T-cell (primary cell): ENCODE results near the gene LGALS7B. TPM values are rescaled to one million over a fixed set of nuclear protein-coding genes. Genes with fewer than 3 reads are reported as not detected.
"Not testable (repeated sequence)": the region's sequence is repeated elsewhere in the genome, so short reads cannot be mapped to it uniquely, and the experiment has no call there.

Experiments
- ATAC-seq, 4 experiments: fragments of 200-7000 bp in 3 of 4; fragments of 150-1000 bp in 1 of 4; cut with Tn5 transposase; replicated peaks in 1 of 4; 1 replicate in 3 of 4; 2 replicates in 1 of 4; pipeline ENCODE4 v1.10.0; 2021; ENCODE audit warnings: moderate library complexity in 3 of 4, mild to moderate bottlenecking in 2 of 4, moderate number of reproducible peaks in 1 of 4
- CTCF ChIA-PET, 2 donors: fragments of 300-600 bp; sonication (Branson Sonifier 250); formaldehyde crosslinking; loops; one replicate each; lab custom pipeline; 2022; ENCODE audit warnings: antibody characterized with exemption in 2 of 2; lab: Charles Lee
- POLR2A ChIA-PET, 2 donors: fragments of 300-600 bp; sonication (Branson Sonifier 250); formaldehyde crosslinking; loops; one replicate each; lab custom pipeline; 2022; ENCODE audit warnings: antibody characterized with exemption in 2 of 2; lab: Charles Lee
- DNase-seq, 35 experiments: peaks; one replicate each; pipeline versions ENCODE4 v3.0.0 to v3.0.0-alpha.2; 2013 to 2023
- H3K27ac ChIP-seq: one replicate; pipeline ENCODE4 v1.5.1; 2013; ENCODE audit warnings: low read length
- H3K27me3 ChIP-seq, 2 experiments: replicated peaks in 1 of 2; 1 replicate in 1 of 2; 2 replicates in 1 of 2; pipeline versions ENCODE4 v1.6.1 to v1.7.0; 2013; ENCODE audit warnings: low read length in 1 of 2, mixed read lengths in 1 of 2; ENCODE audit not compliant: control insufficient read depth in 2 of 2, insufficient read depth in 2 of 2; ENCODE audit errors: extremely low read depth in 1 of 2
- H3K36me3 ChIP-seq, 2 donors: 1 replicate in 1 of 2; 2 replicates in 1 of 2; pipeline versions ENCODE4 v1.6.1 to v1.7.0; 2013; ENCODE audit warnings: low read length in 1 of 2; ENCODE audit not compliant: control insufficient read depth in 2 of 2, insufficient read depth in 1 of 2; ENCODE audit errors: extremely low read depth in 1 of 2
- H3K4me1 ChIP-seq, 2 experiments: 1 replicate in 1 of 2; 2 replicates in 1 of 2; pipeline versions ENCODE4 v1.6.1 to v1.7.0; 2013; ENCODE audit warnings: low read length in 2 of 2, mixed read lengths in 1 of 2; ENCODE audit not compliant: insufficient read depth in 2 of 2, control insufficient read depth in 1 of 2; ENCODE audit errors: extremely low read depth in 1 of 2
- H3K4me3 ChIP-seq, 2 donors: 1 replicate in 1 of 2; 2 replicates in 1 of 2; pipeline versions ENCODE4 v1.5.1 to v1.7.0; 2013; ENCODE audit warnings: mild to moderate bottlenecking in 2 of 2, low read length in 1 of 2, moderate library complexity in 1 of 2; ENCODE audit not compliant: control insufficient read depth in 1 of 2; ENCODE audit errors: extremely low read depth in 1 of 2
- H3K9me3 ChIP-seq: 2 replicates; pipeline ENCODE4 v1.7.0; 2013
- H3K27ac Mint-ChIP-seq, 2 donors: one replicate each; pipeline ENCODE4 v1.8.0; 2020 to 2021; ENCODE audit warnings: mild to moderate bottlenecking in 2 of 2, mixed read lengths in 2 of 2
- H3K27me3 Mint-ChIP-seq, 2 donors: one replicate each; pipeline ENCODE4 v1.8.0; 2021 to 2022; ENCODE audit warnings: mixed read lengths in 2 of 2
- H3K36me3 Mint-ChIP-seq: one replicate; pipeline ENCODE4 v1.8.0; 2021; ENCODE audit warnings: mixed read lengths
- H3K4me1 Mint-ChIP-seq, 3 donors: one replicate each; pipeline ENCODE4 v1.8.0; 2020 to 2022; ENCODE audit warnings: mixed read lengths in 3 of 3, mild to moderate bottlenecking in 1 of 3
- H3K4me3 Mint-ChIP-seq, 3 donors: one replicate each; pipeline ENCODE4 v1.8.0; 2020 to 2022; ENCODE audit warnings: mild to moderate bottlenecking in 3 of 3, mixed read lengths in 3 of 3, moderate library complexity in 3 of 3
- H3K9me3 Mint-ChIP-seq, 3 donors: one replicate each; pipeline ENCODE4 v1.8.0; 2020 to 2022; ENCODE audit warnings: mixed read lengths in 3 of 3
- WGBS: methylation state at CpG from one replicate; pipeline ENCODE4 v1.1.5; 2013; ENCODE audit warnings: missing lambda C conversion rate; ENCODE audit not compliant: insufficient coverage; 5-methylcytosine and 5-hydroxymethylcytosine counted together
- total RNA-seq, 35 experiments: library from RNA in 6 of 35; stranded (reverse) in 6 of 35; fragments of 120-200 nt in 1 of 35; gene quantifications; one replicate each; pipeline versions ENCODE4 v1.2.1 to v1.2.4 and lab custom pipeline; 2013 to 2026

LGALS7B gene
- total RNA-seq, 5 donors from 2014 or later (not counting 1 experiment from before 2014, with no cell fraction given) = not detected

DNA sequence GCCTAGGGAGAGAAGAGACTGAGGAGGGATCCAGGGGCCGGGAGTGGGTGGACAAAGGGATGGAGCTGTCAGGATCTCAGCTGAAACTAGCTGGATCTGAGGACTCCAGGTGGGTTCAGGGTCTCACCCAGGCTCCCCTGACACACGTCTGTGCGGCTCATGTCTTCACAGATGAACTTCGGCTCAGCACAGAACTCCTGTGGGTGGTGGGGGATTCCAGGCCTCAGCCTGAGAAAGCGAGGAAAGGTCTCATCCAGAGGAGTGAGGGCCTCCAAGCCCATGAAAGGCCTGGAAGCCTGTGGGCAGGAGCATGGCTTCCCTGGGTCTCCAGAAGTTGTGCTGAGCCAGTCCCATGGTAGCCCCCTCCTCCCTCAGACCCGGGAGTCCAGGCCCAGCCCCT, 46.1 kb upstream of the LGALS7B start:
- 88% methylated on average over 6 of the region's 6 CpGs for WGBS
- H3K27ac Mint-ChIP-seq = no peak overlapping the region
- H3K4me1 ChIP-seq = peaks cover 0 to 22% of the 10 kb centered on the region in 2 experiments
- H3K27me3 Mint-ChIP-seq = no peaks in the 10 kb centered on the region
- H3K4me1 Mint-ChIP-seq = peaks cover 10 to 16% (median 15%) of the 10 kb centered on the region in 3 donors
- no peak for DNase-seq
- H3K36me3 ChIP-seq = no peaks in the 10 kb centered on the region
- no peak overlapping the region for H3K27ac ChIP-seq
- H3K27me3 ChIP-seq = peaks cover 0 to 7% of the 10 kb centered on the region in 2 experiments
- no peak overlapping the region for H3K4me3 Mint-ChIP-seq
- POLR2A ChIA-PET = interaction anchor here in 1 of 2 donors (0.6 to 0.7 kb wide), 2 partner anchors 214 to 603 kb away, joined by 5 to 6 read pairs; no protein-coding TSS in a partner anchor
- no peaks in the 10 kb centered on the region for H3K36me3 Mint-ChIP-seq
- no peak overlapping the region for H3K4me3 ChIP-seq
- CTCF ChIA-PET = no interaction called here
- no peaks in the 10 kb centered on the region for H3K9me3 ChIP-seq
- H3K9me3 Mint-ChIP-seq = no peaks in the 10 kb centered on the region
- ATAC-seq = no peak

DNA sequence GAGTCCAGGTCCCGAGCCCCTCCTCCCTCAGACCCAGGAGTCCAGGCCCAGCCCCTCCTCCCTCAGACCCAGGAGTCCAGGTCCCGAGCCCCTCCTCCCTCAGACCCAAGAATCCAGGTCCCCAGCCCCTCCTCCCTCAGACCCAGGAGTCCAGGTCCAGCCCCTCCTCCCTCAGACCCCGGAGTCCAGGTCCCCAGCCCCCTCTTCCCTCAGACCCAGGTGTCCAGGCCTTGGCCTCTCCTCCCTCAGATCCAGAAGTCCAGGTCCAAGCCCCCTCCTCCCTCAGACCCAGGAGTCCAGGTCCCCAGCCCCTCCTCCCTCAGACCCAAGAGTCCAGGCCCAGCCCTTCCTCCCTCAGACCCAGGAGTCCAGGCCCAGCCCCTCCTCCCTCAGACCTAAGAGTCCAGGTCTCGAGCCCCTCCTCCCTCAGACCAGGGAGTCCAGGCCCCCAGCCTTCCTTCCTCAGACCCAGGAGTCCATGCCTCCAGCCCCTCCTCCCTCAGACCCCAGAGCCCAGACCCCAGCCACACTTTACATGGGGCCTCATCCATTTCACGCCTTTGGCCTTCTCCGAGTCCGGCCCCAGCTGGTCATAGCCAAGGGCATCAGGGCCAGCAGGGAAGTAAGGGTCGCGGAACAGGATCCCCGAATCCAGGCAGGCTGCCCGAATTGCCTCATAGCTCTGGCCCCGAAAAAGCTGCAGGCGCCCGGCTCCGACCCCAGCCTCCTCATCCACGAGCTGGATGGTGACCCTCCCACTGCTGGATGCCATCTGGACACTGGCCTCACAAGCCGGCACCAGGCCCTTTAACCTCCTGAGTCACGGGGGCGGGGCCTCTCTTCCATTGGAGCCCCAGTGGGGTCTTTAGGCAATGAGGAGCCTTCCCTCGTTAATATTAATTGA, 45.4 kb upstream of the LGALS7B start:
- POLR2A ChIA-PET = no interaction called here

GRCh38 chr19:38744298-38744681, 44.7 kb upstream of the LGALS7B start, which contains the start of gene CAPN12:
TSS of gene CAPN12 (minus strand) at chr19:38744474. CDS start at chr19:38744165, 309 bp downstream.
- H3K36me3 ChIP-seq = no peaks in the 10 kb centered on the region
- no peak within 1 kb of the TSS for H3K4me3 ChIP-seq
- CTCF ChIA-PET = no interaction called here
- peaks cover 0 to 10% of the 10 kb centered on the region in 2 experiments for H3K4me1 ChIP-seq
- Mint-ChIP-seq H3K4me3 (no peak within 1 kb of the TSS), H3K36me3 (no peaks in the 10 kb centered on the region), H3K9me3 (no peaks in the 10 kb centered on the region), H3K27ac (no peak within 1 kb of the TSS), H3K27me3 (no peaks in the 10 kb centered on the region), H3K4me1 (peaks cover 4 to 7% (median 5%) of the 10 kb centered on the region in 3 donors)
- peaks cover 0 to 7% of the 10 kb centered on the region in 2 experiments for H3K27me3 ChIP-seq
- H3K9me3 ChIP-seq = no peaks in the 10 kb centered on the region
- H3K27ac ChIP-seq = no peak within 1 kb of the TSS
- 54% methylated on average over 4 of the region's 10 CpGs for WGBS
- POLR2A ChIA-PET = no interaction called here
- ATAC-seq = no peak
- no peak for DNase-seq

More for the DNA sequence above, 45.4 kb upstream of the LGALS7B start:
- peaks cover 0 to 7% of the 10 kb centered on the region in 2 experiments for H3K27me3 ChIP-seq
- H3K36me3 ChIP-seq = no peaks in the 10 kb centered on the region
- no peak overlapping the region for H3K4me3 ChIP-seq
- Mint-ChIP-seq H3K4me1 (peaks cover 6 to 11% (median 10%) of the 10 kb centered on the region in 3 donors), H3K4me3 (no peak overlapping the region), H3K36me3 (no peaks in the 10 kb centered on the region), H3K9me3 (no peaks in the 10 kb centered on the region), H3K27me3 (no peaks in the 10 kb centered on the region), H3K27ac (no peak overlapping the region)
- CTCF ChIA-PET = no interaction called here
- no peak for DNase-seq
- H3K27ac ChIP-seq = no peak overlapping the region
- no peak for ATAC-seq
- WGBS = 89% methylated on average over 13 of the region's 20 CpGs
- H3K4me1 ChIP-seq = peaks cover 0 to 17% of the 10 kb centered on the region in 2 experiments
- H3K9me3 ChIP-seq = no peaks in the 10 kb centered on the region

GRCh38 chr19:38744874-38745273, 44.1 kb upstream of the LGALS7B start:
- DNase-seq (no peak), ATAC-seq (no peak)
- no peaks in the 10 kb centered on the region for H3K9me3 Mint-ChIP-seq
- H3K36me3 Mint-ChIP-seq = no peaks in the 10 kb centered on the region
- Histone ChIP-seq H3K36me3 (no peaks in the 10 kb centered on the region), H3K4me1 (peaks cover 0 to 4% of the 10 kb centered on the region in 2 experiments), H3K4me3 (no peak overlapping the region), H3K9me3 (no peaks in the 10 kb centered on the region), H3K27me3 (peaks cover 0 to 7% of the 10 kb centered on the region in 2 experiments), H3K27ac (no peak overlapping the region)
- WGBS = 70% methylated on average over 2 of the region's 6 CpGs
- POLR2A ChIA-PET = no interaction called here
- CTCF ChIA-PET = no interaction called here
- no peak overlapping the region for H3K27ac Mint-ChIP-seq
- H3K27me3 Mint-ChIP-seq = no peaks in the 10 kb centered on the region
- peaks cover 0 to under 1% (median under 1%) of the 10 kb centered on the region in 3 donors for H3K4me1 Mint-ChIP-seq
- H3K4me3 Mint-ChIP-seq = no peak overlapping the region

DNA sequence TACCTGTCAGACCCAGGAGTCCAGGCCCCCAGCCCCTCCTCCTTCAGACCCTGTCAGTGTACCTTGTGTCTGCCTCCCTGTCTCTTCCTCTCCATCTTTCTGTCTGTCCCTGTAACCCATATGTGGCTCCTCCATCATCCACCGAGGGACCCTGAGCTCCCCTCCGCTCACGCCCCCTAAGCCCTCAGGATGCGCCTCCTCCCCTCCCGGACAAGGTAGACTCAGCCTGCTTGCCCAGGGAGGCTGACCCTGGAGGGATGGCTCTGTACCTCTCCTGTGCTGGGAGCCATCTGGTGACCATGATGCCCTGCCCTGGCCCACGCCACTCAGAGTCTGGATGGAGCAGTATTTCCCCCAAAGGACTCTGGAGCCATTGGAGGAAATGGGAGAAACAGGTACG, 43.7 kb upstream of the LGALS7B start:
- Histone ChIP-seq H3K27ac (no peak overlapping the region), H3K36me3 (no peaks in the 10 kb centered on the region), H3K4me1 (peaks cover 0 to under 1% of the 10 kb centered on the region in 2 experiments), H3K4me3 (no peak overlapping the region), H3K27me3 (peaks cover 0 to 7% of the 10 kb centered on the region in 2 experiments), H3K9me3 (no peaks in the 10 kb centered on the region)
- no peak for ATAC-seq
- WGBS = 89% methylated on average over 6 of the region's 7 CpGs
- CTCF ChIA-PET = no interaction called here
- no peak for DNase-seq
- no peaks in the 10 kb centered on the region for H3K36me3 Mint-ChIP-seq
- no peaks in the 10 kb centered on the region for H3K9me3 Mint-ChIP-seq
- H3K27ac Mint-ChIP-seq = no peak overlapping the region
- no peaks in the 10 kb centered on the region for H3K27me3 Mint-ChIP-seq
- POLR2A ChIA-PET = no interaction called here
- no peak overlapping the region for H3K4me3 Mint-ChIP-seq
- no peaks in the 10 kb centered on the region for H3K4me1 Mint-ChIP-seq

DNA sequence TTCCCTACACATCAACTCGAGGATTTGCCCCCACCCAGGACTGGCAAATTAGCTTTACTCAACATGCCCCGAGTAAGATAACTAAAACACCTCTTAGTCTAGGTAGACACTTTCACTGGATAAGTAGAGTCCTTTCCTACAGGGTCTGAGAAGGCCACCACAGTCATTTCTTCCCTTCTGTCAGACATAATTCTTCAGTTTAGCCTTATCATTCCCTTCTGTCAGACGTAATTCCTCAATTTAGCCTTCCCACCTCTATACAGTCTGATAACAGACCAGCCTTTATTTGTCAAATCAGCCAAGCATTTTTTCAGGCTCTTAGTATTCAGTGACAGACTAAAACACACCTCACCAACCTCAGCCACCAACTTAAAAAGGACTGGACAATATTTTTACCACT, 35.2 kb upstream of the LGALS7B start:
- POLR2A ChIA-PET, H3K4me1 Mint-ChIP-seq, H3K27me3 ChIP-seq, H3K4me1 ChIP-seq, H3K9me3 ChIP-seq, H3K36me3 Mint-ChIP-seq, H3K27ac ChIP-seq, H3K4me3 ChIP-seq, H3K36me3 ChIP-seq, H3K4me3 Mint-ChIP-seq, DNase-seq, H3K27ac Mint-ChIP-seq, CTCF ChIA-PET, H3K27me3 Mint-ChIP-seq, H3K9me3 Mint-ChIP-seq, ATAC-seq: not testable (repeated sequence)
- 86% methylated on average over 1 of the region's 3 CpGs for WGBS
